Activated T-cell treated with anti-CD3 and anti-CD28 coated beads for 4 hours (primary cell): ENCODE data around the gene LRRC43.

Source experiments
- DNase-seq: peaks from one replicate; pipeline ENCODE4 v3.0.0-alpha.2; 2020

Gene LRRC43

DNA sequence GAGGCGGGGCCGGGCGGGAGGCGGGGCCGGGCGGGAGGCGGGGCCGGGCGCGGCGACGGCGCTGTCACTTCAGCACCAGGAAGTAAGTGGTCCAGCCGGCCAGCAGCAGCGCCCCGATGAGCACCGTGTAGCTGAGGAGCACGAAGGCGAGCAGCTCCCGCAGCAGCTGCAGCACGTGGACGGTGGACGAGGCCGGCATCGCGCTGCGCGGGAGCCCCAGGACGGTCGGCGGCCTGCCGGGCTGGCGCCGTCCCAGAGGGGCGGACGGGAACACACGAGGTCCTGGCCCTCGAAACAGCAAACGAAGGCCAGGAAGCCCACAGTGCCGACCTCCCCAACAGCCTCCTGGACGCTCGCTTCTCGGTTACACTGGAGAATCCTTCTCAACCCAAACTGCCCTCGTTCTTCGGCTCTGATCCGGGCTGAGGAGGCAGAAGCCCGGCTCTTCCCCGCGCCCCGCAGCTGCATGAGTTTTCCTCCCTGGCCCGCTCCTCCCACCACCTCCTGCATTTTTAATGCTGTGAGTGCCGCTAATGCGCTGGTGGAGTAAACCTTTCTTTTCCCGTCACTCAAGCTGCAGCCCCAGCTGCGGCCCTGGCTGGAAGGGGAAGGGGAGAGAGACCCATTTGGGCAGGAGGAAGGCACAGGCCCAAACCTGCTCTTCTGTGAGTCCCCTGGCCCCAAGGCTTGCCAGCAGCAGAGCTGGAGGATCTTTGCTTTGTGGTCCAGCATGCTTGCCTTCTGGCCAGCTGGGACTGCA, 43.6 kb downstream of the LRRC43 start:
- DNase-seq: no peak

DNA sequence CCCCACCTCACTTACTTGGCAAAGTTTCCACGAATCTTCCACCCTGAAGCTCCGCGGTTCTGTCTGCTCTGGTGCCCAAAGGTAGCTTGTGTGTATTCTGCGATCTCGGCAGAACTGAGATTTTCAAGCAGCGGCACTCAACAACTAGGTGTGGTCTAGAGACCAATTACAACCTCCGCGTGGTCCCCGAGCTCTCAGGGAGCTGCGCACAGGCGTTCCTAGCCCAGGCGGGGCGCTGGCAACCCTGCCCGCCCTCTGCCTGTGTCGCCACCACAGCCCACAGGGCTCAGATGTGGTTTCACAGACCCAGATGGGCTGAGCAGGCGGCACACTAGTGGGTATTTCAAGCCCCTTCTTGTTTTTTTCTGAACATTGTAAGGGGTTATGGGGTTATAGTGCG, 44.4 kb downstream of the LRRC43 start:
- DNase-seq: no peak

DNA sequence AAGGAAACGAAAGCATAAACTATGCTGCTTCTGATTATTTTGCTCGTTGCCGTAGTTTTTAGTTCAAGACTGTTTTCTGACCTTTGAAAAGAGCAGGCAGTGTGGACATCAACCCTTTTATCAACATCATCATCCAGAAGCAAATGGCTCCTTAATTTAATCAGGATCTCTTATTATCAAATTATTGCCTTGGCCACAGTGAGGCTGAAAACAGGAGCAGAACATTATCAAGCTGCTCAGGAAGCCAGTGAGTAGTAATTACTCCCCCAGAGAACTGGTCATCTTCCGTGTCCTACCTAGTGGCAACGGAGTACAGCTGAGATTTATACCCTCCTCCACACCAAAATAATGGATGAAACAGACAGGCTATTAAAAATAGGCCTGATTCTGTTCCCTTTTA, 45.2 kb downstream of the LRRC43 start:
- no peak for DNase-seq

DNA sequence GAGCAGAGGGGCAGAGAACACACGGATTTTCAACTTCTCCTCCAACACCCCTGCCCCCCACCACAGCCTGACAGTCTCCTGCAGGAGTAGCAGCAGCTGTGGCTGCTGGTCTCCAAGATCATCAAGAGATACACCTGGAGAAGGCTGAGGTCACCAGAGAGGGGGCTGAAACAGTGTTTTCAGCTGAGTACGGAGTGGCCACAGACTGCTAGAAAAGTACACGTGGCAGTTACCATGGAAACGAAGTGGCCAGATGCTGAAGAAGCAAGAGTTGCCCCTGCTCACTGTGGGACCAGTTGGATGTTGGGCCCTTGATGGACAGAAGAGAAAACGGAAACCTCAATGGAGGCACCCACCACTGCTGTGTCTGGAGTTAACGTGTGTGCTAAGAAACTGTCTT, 47.9 kb downstream of the LRRC43 start:
- no peak for DNase-seq

DNA sequence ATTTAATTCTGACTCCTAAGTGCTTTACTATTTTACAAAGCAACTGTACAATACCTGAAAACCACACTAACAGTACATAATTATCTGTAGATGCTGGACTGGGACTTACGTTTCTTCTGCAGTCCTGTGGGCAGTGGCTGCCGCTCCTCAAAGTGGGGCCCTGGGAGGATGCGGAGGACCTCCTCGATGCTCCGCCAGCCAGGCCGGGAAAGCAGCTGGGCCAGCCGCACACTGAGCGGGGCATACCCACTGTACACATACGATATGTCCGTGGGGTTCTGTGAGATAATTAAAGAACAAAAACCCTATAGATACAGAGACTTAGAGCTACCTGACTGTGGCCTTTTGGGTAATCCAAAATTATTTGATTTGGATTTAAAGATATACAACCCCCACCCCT, 49.8 kb downstream of the LRRC43 start:
- no peak for DNase-seq

DNA sequence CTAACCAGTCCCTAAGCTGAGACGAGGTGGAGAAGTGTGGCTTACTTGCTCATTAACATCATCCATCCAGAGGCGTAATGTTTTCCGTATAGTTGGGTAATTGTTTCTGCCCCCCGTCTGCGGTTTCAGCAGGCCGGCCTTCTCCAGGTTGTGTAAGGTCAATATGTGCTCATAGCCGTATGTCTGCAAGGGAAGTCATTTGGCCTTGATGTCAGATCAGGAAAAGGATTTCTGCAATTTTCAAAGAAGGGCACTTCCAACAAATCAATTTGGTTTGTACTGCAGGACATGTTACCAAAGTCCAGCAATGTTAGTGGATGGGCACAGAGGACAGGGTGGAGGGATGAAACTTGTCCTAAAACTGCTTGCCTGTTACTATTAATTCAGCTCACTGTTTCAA, 52.8 kb downstream of the LRRC43 start:
- no peak for DNase-seq

DNA sequence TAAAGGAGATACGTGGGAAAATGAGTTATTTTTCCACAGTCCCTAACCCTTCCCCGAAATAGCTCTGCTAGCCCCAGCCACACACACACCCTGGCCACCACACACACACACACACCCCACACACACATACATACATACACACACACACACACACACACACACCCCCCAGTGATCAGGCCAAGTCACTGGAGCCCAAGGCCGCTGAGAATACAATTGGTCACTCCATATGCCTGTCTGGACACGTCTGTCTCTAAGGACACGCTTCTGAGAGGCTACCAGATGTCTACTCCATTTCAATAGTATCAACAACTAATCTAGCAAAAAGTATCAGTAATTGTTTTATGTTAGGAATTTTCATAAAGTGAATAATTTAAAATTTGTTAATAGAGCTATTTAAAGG, 55.9 kb downstream of the LRRC43 start:
- DNase-seq: no peak

DNA sequence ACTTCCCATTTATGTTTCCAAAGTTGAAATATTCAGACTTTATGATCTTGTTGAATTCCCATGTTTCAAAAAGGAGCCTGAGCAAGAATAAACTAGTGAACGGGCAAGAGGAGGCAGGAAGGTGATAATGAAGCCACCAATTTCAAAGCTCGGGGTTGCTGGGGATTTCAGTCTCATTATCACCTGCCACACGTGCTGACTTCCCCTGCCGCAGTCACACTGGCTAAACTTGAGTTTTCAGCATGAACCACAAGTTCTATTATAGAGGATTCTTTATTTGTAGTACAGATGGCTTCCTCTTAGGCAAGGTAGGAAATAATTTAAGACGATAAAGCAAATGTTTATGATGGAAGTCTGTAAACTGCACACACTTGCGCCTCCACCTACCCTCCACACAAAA, 61.0 kb downstream of the LRRC43 start:
- no peak for DNase-seq

DNA sequence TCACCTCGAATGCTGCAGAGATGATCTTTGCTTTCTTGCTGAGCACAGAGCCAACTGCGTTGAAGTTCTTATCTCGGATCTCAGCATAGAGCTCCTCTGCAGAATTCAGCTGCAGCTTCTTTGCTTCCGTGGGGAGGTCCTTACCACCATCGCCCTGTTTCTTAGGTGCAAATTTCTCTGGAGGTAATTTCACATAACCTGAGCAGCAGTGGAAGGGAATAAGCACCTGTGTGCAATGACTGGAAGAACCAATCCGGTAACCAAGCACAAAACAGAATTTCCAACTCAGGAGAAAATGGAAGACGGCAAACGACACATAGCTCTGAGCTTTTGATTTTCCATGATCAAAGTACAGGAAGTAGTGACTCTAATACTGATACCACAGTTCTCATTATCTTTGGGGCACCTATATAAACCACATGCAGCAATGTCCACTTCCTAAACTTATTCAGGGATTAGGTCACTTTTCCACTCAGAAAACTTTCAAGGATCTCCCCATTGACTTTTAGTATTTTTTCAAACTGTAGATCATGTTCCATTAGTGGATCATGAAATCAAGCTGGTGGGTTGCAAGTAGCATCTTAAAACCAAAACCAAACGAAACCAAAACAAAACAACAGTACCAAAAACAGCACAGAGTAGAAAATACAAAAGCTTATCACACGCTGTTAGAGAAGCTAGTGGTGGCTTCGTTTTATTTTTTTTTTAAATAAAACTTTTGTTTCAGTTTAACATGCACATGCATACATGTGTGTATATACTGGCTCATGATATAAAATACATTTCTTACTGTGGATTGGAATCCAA, 61.8 kb downstream of the LRRC43 start:
- DNase-seq: no peak

DNA sequence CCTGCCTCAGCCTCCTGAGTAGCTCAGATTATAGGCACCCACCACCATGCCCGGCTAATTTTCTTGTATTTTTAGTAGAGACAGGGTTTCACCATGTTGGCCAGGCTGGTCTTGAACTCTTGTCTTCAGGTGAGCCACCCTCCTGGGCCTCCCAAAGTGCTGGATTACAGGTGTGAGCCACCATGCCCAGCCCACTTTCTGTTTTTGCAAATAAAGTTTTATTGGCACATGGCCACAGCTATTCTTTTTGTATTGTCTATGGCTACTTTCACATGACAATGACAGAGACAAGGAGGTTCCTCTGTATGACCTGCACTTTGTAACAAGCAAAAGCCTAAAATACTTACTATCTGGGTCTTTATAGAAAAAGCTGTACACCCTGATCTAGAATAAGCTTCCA, 62.6 kb downstream of the LRRC43 start:
- DNase-seq: no peak

DNA sequence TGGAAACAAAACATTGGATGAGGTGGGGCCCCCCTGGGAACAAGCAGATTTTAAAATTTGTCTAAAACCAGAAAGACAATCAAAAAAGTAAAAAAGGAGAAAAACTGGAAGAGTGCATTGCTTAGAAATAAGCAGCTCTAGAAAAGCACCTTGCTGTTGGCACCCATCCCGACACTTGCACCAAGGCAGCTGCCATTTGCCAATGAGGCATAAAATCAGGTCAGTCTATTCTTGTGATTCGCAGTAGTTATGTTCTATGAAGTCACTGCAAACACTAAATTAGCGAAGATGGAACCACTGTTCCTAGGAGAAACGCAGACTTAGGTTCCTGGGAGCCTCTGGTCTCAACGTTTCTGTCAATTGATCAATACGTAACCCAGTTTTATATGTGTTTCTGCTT, 67.1 kb downstream of the LRRC43 start:
- DNase-seq: no peak

DNA sequence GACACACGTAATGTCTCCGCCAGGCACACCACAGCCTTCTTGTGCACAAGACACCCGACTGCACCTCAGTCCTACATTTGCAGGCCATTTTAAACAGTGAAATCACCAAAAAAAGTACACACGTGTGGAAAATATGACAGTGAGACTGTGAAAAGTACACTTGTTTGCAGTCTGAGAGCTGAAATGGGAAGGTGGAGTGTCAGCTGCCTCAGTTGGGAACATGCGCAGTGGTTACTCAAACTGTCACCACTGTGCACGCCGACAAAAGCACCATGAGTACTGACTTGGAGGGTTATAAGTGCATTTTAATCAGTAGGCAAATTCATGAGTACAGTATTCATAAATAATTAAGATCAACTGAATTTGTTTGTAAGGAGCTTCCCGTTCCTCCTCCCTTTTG, 67.6 kb downstream of the LRRC43 start:
- no peak for DNase-seq
